Measurements from ENCODE around the gene PARN. TPM values are rescaled to one million over a fixed set of nuclear protein-coding genes. Genes with fewer than 3 reads are reported as not detected.

Gene PARN
- total and polyA plus RNA-seq, 12 donors = 11.7 to 121 (median 35.6) TPM

GRCh38 chr16:14428043-14428442 is 202.0 kb downstream of the PARN start:
- TF ChIP-seq CTCF (IDR thresholded peaks at IDR 0.05) = no peak
- no peak for TF ChIP-seq POLR2A (IDR thresholded peaks at IDR 0.05)
- Histone ChIP-seq H3K27me3 (no peaks in the 10 kb centered on the region), H3K27ac (no peak overlapping the region), H3K36me3 (replicated peaks in 1 of 2) (no peaks in the 10 kb centered on the region), H3K4me3 (no peak overlapping the region), H3K4me1 (replicated peaks in 1 of 2) (peaks cover 0 to 3% of the 10 kb centered on the region in 2 donors), H3K9me3 (replicated peaks in 1 of 3) (no peaks in the 10 kb centered on the region)
- 78 to 86% (median 83%) methylated on average over 4 of the region's 4 CpGs for WGBS, 4 donors
- no peak for DNase-seq
- intact Hi-C loops (cut with DNase I) = no loop called here

GRCh38 chr16:14427371-14427948 is 202.6 kb downstream of the PARN start:
- 77 to 88% (median 82%) methylated on average over 9 of the region's 9 CpGs for WGBS, 4 donors
- peaks cover 0 to 3% of the 10 kb centered on the region in 2 donors for H3K4me1 ChIP-seq (replicated peaks in 1 of 2)
- intact Hi-C loops (cut with DNase I) = no loop called here
- H3K9me3 ChIP-seq (replicated peaks in 1 of 3) = no peaks in the 10 kb centered on the region
- no peak overlapping the region for H3K27ac ChIP-seq
- no peaks in the 10 kb centered on the region for H3K36me3 ChIP-seq (replicated peaks in 1 of 2)
- H3K4me3 ChIP-seq = no peak overlapping the region
- DNase-seq = no peak
- H3K27me3 ChIP-seq = no peaks in the 10 kb centered on the region
- no peak for TF ChIP-seq CTCF (IDR thresholded peaks at IDR 0.05)
- TF ChIP-seq POLR2A (IDR thresholded peaks at IDR 0.05) = no peak

- H3K36me3 ChIP-seq (replicated peaks in 1 of 2) = no peaks in the 10 kb centered on the region
- no peak overlapping the region for H3K27ac ChIP-seq
- no peaks in the 10 kb centered on the region for H3K27me3 ChIP-seq
- no peak for DNase-seq
- peaks cover 0 to 3% of the 10 kb centered on the region in 2 donors for H3K4me1 ChIP-seq (replicated peaks in 1 of 2)
- H3K4me3 ChIP-seq = no peak overlapping the region
- 72 to 80% (median 78%) methylated on average over 4 of the region's 4 CpGs for WGBS, 4 donors
- H3K9me3 ChIP-seq (replicated peaks in 1 of 3) = no peaks in the 10 kb centered on the region
- intact Hi-C loops (cut with DNase I) = no loop called here
- no peak for TF ChIP-seq CTCF (IDR thresholded peaks at IDR 0.05)
- TF ChIP-seq POLR2A (IDR thresholded peaks at IDR 0.05) = no peak
These were observed 205.5 kb downstream of the PARN start for GRCh38 chr16:14424595-14424994.

GRCh38 chr16:14423344-14423743 is 206.7 kb downstream of the PARN start:
- no peaks in the 10 kb centered on the region for H3K36me3 ChIP-seq (replicated peaks in 1 of 2)
- no peaks in the 10 kb centered on the region for H3K9me3 ChIP-seq (replicated peaks in 1 of 3)
- no peak overlapping the region for H3K27ac ChIP-seq
- 82 to 98% (median 91%) methylated on average over 3 to 4 of the region's 4 CpGs for WGBS, 4 donors
- no peak for DNase-seq
- intact Hi-C loops (cut with DNase I) = no loop called here
- peaks cover 3% of the 10 kb centered on the region in 2 donors for H3K4me1 ChIP-seq (replicated peaks in 1 of 2)
- no peaks in the 10 kb centered on the region for H3K27me3 ChIP-seq
- TF ChIP-seq POLR2A (IDR thresholded peaks at IDR 0.05) = no peak
- no peak overlapping the region for H3K4me3 ChIP-seq

All from adrenal gland (tissue), 12 donors.